Measurements from ENCODE around the gene ARHGAP15.

ARHGAP15 gene

GRCh38 chr2:143475041-143475776 lies 346.0 kb downstream of the ARHGAP15 start:
- Histone ChIP-seq H3K4me3 (ENCODE audit: low read depth, low read length) (no peak overlapping the region), H3K36me3 (no peaks in the 10 kb centered on the region), H3K27ac (no peak overlapping the region), H3K9me3 (ENCODE audit: severe bottlenecking) (no peaks in the 10 kb centered on the region), H3K27me3 (ENCODE audit: insufficient read depth, low read depth, severe bottlenecking) (no peaks in the 10 kb centered on the region)
- no peak for TF ChIP-seq CTCF (IDR thresholded peaks at IDR 0.05; ENCODE audit: low read depth, low read length)
- DNase-seq = no peak

GRCh38 chr2:143476336-143477087 lies 347.3 kb downstream of the ARHGAP15 start:
- Histone ChIP-seq H3K4me3 (ENCODE audit: low read depth, low read length) (no peak overlapping the region), H3K27me3 (ENCODE audit: insufficient read depth, low read depth, severe bottlenecking) (no peaks in the 10 kb centered on the region), H3K36me3 (no peaks in the 10 kb centered on the region), H3K9me3 (ENCODE audit: severe bottlenecking) (no peaks in the 10 kb centered on the region), H3K27ac (no peak overlapping the region)
- no peak for TF ChIP-seq CTCF (IDR thresholded peaks at IDR 0.05; ENCODE audit: low read depth, low read length)
- no peak for DNase-seq

GRCh38 chr2:143477714-143478443 lies 348.7 kb downstream of the ARHGAP15 start:
- H3K4me3 ChIP-seq (ENCODE audit: low read depth, low read length) = no peak overlapping the region
- H3K27me3 ChIP-seq (ENCODE audit: insufficient read depth, low read depth, severe bottlenecking) = no peaks in the 10 kb centered on the region
- H3K9me3 ChIP-seq (ENCODE audit: severe bottlenecking) = no peaks in the 10 kb centered on the region
- H3K36me3 ChIP-seq = no peaks in the 10 kb centered on the region
- no peak for DNase-seq
- no peak for TF ChIP-seq CTCF (IDR thresholded peaks at IDR 0.05; ENCODE audit: low read depth, low read length)
- H3K27ac ChIP-seq = no peak overlapping the region

- Histone ChIP-seq H3K27me3 (ENCODE audit: insufficient read depth, low read depth, severe bottlenecking) (no peaks in the 10 kb centered on the region), H3K9me3 (ENCODE audit: severe bottlenecking) (no peaks in the 10 kb centered on the region), H3K4me3 (ENCODE audit: low read depth, low read length) (no peak overlapping the region), H3K36me3 (no peaks in the 10 kb centered on the region), H3K27ac (no peak overlapping the region)
- no peak for TF ChIP-seq CTCF (IDR thresholded peaks at IDR 0.05; ENCODE audit: low read depth, low read length)
- no peak for DNase-seq
These were observed 350.9 kb downstream of the ARHGAP15 start for GRCh38 chr2:143480086-143480485.

GRCh38 chr2:143480601-143481236 lies 351.5 kb downstream of the ARHGAP15 start:
- no peaks in the 10 kb centered on the region for H3K27me3 ChIP-seq (ENCODE audit: insufficient read depth, low read depth, severe bottlenecking)
- no peak overlapping the region for H3K4me3 ChIP-seq (ENCODE audit: low read depth, low read length)
- TF ChIP-seq CTCF (IDR thresholded peaks at IDR 0.05; ENCODE audit: low read depth, low read length) = no peak
- DNase-seq = no peak
- no peak overlapping the region for H3K27ac ChIP-seq
- H3K36me3 ChIP-seq = no peaks in the 10 kb centered on the region
- H3K9me3 ChIP-seq (ENCODE audit: severe bottlenecking) = no peaks in the 10 kb centered on the region
